Measurements from ENCODE around the gene NOC2L. TPM values are rescaled to one million over a fixed set of nuclear protein-coding genes. Genes with fewer than 3 reads are reported as not detected.

NOC2L gene
- total RNA-seq, 2 experiments from 2014 or later, result 50.2 to 52.0 TPM

DNA sequence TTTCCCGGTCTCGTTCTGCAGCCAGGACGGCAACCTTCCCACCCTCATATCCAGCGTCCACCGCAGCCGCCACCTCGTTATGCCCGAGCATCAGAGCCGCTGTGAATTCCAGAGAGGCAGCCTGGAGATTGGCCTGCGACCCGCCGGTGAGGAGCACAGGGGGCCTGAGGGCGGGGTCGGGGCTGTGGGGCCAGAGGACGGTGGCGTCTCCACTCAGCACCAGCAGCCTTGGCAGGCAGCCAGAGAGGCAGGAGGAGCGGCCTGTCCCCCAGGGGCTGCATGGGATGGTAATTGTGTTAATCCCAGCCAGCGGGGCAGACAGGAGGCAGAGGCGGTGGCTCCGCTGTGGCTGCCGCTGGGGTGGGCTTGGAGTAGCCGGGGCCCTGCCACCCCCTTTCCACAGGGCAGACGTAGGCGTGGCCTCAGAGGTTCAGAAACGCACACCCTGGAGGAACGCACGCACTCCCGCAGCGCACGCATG, 23.3 kb downstream of the NOC2L start:
- intact Hi-C loops (cut with DNase I, micrococcal nuclease), result no loop called here
- Histone ChIP-seq H3K27ac (ENCODE audit: low read depth in 1 of 2, low read length in 2 of 2) (no peak overlapping the region), H3K9me3 (ENCODE audit: control insufficient read depth in 1 of 2, insufficient read depth in 1 of 2, low read length in 2 of 2) (peaks cover 0 to 35% of the 10 kb centered on the region in 2 experiments), H3K36me3 (ENCODE audit: insufficient read depth, low read length) (no peaks in the 10 kb centered on the region), H3K4me3 (ENCODE audit: low read length) (no peak overlapping the region), H3K27me3 (ENCODE audit: control insufficient read depth in 1 of 2, insufficient read depth in 2 of 2, low read length in 2 of 2) (peaks cover 41 to 46% of the 10 kb centered on the region in 2 experiments), H3K4me1 (ENCODE audit: insufficient read depth, low read length) (peaks cover 10% of the 10 kb centered on the region)
- Mint-ChIP-seq H3K4me1 (ENCODE audit: low read depth) (no peaks in the 10 kb centered on the region), H3K36me3 (ENCODE audit: low read depth) (no peaks in the 10 kb centered on the region), H3K27me3 (peaks cover 64% of the 10 kb centered on the region), H3K4me3 (no peak overlapping the region), H3K9me3 (no peaks in the 10 kb centered on the region), H3K27ac (no peak overlapping the region)
- TF ChIP-seq, protein P1, sequence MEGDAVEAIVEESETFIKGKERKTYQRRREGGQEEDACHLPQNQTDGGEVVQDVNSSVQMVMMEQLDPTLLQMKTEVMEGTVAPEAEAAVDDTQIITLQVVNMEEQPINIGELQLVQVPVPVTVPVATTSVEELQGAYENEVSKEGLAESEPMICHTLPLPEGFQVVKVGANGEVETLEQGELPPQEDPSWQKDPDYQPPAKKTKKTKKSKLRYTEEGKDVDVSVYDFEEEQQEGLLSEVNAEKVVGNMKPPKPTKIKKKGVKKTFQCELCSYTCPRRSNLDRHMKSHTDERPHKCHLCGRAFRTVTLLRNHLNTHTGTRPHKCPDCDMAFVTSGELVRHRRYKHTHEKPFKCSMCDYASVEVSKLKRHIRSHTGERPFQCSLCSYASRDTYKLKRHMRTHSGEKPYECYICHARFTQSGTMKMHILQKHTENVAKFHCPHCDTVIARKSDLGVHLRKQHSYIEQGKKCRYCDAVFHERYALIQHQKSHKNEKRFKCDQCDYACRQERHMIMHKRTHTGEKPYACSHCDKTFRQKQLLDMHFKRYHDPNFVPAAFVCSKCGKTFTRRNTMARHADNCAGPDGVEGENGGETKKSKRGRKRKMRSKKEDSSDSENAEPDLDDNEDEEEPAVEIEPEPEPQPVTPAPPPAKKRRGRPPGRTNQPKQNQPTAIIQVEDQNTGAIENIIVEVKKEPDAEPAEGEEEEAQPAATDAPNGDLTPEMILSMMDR (IDR thresholded peaks at IDR 0.05), result no peak
- DNase-seq (no peak), ATAC-seq (ENCODE audit: poor library complexity) (no peak)
- POLR2A ChIA-PET, result no interaction called here
- CTCF ChIA-PET, result no interaction called here

DNA sequence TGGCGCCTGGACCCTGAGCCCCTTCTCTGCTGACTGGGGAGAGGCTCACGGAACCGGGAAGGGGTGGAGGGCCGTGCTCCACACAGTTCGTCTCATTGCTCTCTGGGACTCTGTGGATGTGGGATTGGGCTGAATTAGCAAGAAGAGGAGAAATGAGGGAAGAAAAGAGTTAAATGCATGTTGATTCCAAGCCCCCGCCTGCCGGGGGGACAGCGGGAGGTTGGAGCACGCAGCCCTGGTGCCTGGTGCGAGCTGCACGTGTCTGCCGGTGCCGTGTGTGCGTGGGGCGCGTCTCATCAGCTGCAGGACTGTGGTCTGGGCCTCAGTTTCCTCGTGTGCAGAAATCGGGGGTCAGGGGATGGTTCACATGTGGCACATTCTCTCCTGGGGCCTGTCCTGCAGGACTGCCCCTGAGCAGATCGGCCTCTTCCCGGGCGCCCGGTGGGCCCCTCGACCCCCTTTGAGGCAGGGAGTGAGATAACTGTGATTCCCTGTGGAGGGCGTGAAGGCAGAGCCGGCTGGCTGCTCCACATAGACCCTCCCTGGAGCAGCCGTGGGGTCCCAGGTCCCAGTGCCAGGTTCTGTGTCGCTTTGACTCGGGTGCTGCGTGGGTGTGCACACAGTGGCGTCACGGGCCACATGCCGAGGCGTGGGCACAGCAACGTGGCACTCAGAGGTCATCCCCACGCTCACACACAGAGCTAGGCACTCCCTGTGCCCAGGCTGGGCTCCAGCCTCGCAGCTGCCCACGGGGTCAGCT, 23.9 kb downstream of the NOC2L start:
- H3K27ac ChIP-seq (ENCODE audit: low read depth in 1 of 2, low read length in 2 of 2), result no peak overlapping the region
- H3K27me3 Mint-ChIP-seq, result peaks cover 60% of the 10 kb centered on the region
- CTCF ChIA-PET, result no interaction called here
- H3K27me3 ChIP-seq (ENCODE audit: control insufficient read depth in 1 of 2, insufficient read depth in 2 of 2, low read length in 2 of 2), result peaks cover 38 to 40% of the 10 kb centered on the region in 2 experiments
- no peaks in the 10 kb centered on the region for H3K9me3 Mint-ChIP-seq
- no peak for DNase-seq
- peaks cover 5% of the 10 kb centered on the region for H3K4me1 ChIP-seq (ENCODE audit: insufficient read depth, low read length)
- POLR2A ChIA-PET, result no interaction called here
- H3K27ac Mint-ChIP-seq, result no peak overlapping the region
- no peaks in the 10 kb centered on the region for H3K36me3 Mint-ChIP-seq (ENCODE audit: low read depth)
- H3K4me1 Mint-ChIP-seq (ENCODE audit: low read depth), result no peaks in the 10 kb centered on the region
- H3K36me3 ChIP-seq (ENCODE audit: insufficient read depth, low read length), result no peaks in the 10 kb centered on the region
- TF ChIP-seq, protein P1 (IDR thresholded peaks at IDR 0.05), result no peak
- H3K9me3 ChIP-seq (ENCODE audit: control insufficient read depth in 1 of 2, insufficient read depth in 1 of 2, low read length in 2 of 2), result peaks cover 0 to 31% of the 10 kb centered on the region in 2 experiments
- intact Hi-C loops (cut with DNase I, micrococcal nuclease), result no loop called here
- H3K4me3 Mint-ChIP-seq, result peak overlapping the region; percentile 5
- no peak for ATAC-seq (ENCODE audit: poor library complexity)
- no peak overlapping the region for H3K4me3 ChIP-seq (ENCODE audit: low read length)

DNA sequence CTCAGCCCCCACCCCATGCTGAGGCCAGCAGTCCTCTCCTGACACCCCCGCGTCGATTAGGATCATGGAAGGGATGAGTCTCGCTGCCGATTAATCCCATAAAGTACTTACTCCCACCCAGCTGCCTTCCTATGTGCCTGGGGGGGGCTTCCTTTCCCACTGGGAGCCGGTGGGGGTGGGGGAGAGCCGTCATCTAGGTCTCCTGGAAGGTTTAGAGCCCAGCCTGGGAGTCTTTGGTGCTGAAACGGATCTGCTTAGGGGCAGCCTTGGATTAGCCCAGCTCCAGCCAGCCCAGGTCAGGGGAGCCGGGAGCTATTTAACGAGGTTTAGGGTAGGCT, 25.5 kb downstream of the NOC2L start:
- no peaks in the 10 kb centered on the region for H3K4me1 ChIP-seq (ENCODE audit: insufficient read depth, low read length)
- DNase-seq (no peak), ATAC-seq (ENCODE audit: poor library complexity) (no peak)
- H3K4me3 ChIP-seq (ENCODE audit: low read length), result no peak overlapping the region
- no peaks in the 10 kb centered on the region for H3K9me3 Mint-ChIP-seq
- intact Hi-C loops (cut with DNase I, micrococcal nuclease), result no loop called here
- peaks cover 55% of the 10 kb centered on the region for H3K27me3 Mint-ChIP-seq
- no peaks in the 10 kb centered on the region for H3K36me3 ChIP-seq (ENCODE audit: insufficient read depth, low read length)
- H3K27me3 ChIP-seq (ENCODE audit: control insufficient read depth in 1 of 2, insufficient read depth in 2 of 2, low read length in 2 of 2), result peaks cover 27% of the 10 kb centered on the region in 2 experiments
- H3K4me3 Mint-ChIP-seq, result no peak overlapping the region
- TF ChIP-seq, protein P1 (IDR thresholded peaks at IDR 0.05), result no peak
- no peak overlapping the region for H3K27ac ChIP-seq (ENCODE audit: low read depth in 1 of 2, low read length in 2 of 2)
- H3K36me3 Mint-ChIP-seq (ENCODE audit: low read depth), result no peaks in the 10 kb centered on the region
- POLR2A ChIA-PET, result no interaction called here
- no peaks in the 10 kb centered on the region for H3K4me1 Mint-ChIP-seq (ENCODE audit: low read depth)
- no peak overlapping the region for H3K27ac Mint-ChIP-seq
- H3K9me3 ChIP-seq (ENCODE audit: control insufficient read depth in 1 of 2, insufficient read depth in 1 of 2, low read length in 2 of 2), result peaks cover 0 to 33% of the 10 kb centered on the region in 2 experiments
- CTCF ChIA-PET, result no interaction called here
